Measurements from ENCODE around the gene UNC80. TPM values are rescaled to one million over a fixed set of nuclear protein-coding genes. Genes with fewer than 3 reads are reported as not detected.

Gene UNC80
- total and polyA plus RNA-seq, 2 donors (not counting 3 experiments of a cell fraction or from before 2014, with no cell fraction given): not detected

DNA sequence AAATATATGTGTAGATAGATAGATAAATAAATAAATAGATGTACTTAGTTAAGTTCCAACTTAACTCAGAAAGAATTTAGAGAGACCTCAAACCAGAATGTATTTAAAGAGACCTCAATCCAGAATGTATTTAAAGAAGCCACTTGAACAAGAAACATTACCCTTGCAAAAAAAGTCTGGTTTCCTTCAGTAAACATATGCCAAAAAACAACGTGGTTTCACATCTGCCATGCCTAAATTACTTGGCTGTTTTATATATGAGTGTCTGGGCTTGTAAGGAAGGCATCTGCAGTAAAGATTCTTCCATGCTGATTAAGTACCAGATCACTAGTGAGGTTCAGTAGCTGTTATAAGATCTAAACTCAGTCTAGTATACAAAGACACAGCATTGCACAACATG lies 201.7 kb downstream of the UNC80 start:
- no peak overlapping the region for H3K9ac ChIP-seq (replicated peaks; ENCODE audit: extremely low read depth, insufficient read depth, low read length)
- FAIRE-seq (no peak), DNase-seq (ENCODE audit: low read depth, low spot score) (no peak)
- dilution Hi-C loops (cut with MboI; ENCODE audit: extremely low pct_ligation_motif_present, low sequenced_read_pairs) (no loop called here), intact Hi-C loops (cut with micrococcal nuclease) (no loop called here)
- H3K9me1 ChIP-seq (replicated peaks; ENCODE audit: control insufficient read depth, extremely low read depth, insufficient read depth, low read length): no peaks in the 10 kb centered on the region
- H3K4me2 ChIP-seq (ENCODE audit: insufficient read depth, low read length): no peak overlapping the region
- H3K4me3 ChIP-seq (replicated peaks in 1 of 3; ENCODE audit: insufficient read depth in 1 of 3, low read depth in 1 of 3, low read length in 3 of 3): no peak overlapping the region
- H2AFZ ChIP-seq (ENCODE audit: low read depth, low read length): no peak overlapping the region
- CTCF ChIA-PET: interaction anchor here (1.4 to 10.4 kb wide), 3 partner anchors 10 to 225 kb away, joined by 3 to 169 read pairs (median 22); no protein-coding TSS in a partner anchor
- H3K36me3 ChIP-seq (ENCODE audit: control insufficient read depth in 2 of 2, extremely low read depth in 1 of 2, insufficient read depth in 2 of 2, low read length in 2 of 2): no peaks in the 10 kb centered on the region
- no peaks in the 10 kb centered on the region for H3K4me1 ChIP-seq (ENCODE audit: control insufficient read depth, extremely low read depth, insufficient read depth, low read length)
- no peak overlapping the region for H3K27ac ChIP-seq (ENCODE audit: insufficient read depth, low read depth, low read length)
- no peaks in the 10 kb centered on the region for H3K79me2 ChIP-seq (ENCODE audit: control insufficient read depth, insufficient read depth, low read length)
- no peak for TF ChIP-seq MYC (IDR thresholded peaks at IDR 0.05; ENCODE audit: low read depth, low read length)
- TF ChIP-seq, protein P1, sequence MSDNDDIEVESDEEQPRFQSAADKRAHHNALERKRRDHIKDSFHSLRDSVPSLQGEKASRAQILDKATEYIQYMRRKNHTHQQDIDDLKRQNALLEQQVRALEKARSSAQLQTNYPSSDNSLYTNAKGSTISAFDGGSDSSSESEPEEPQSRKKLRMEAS (IDR thresholded peaks at IDR 0.05; ENCODE audit: insufficient read depth, insufficient read length): no peak
- TF ChIP-seq EZH2 (IDR thresholded peaks at IDR 0.05; ENCODE audit: borderline replicate concordance, low read depth, low read length, severe bottlenecking): no peak
- no peak for TF ChIP-seq FOS (IDR thresholded peaks at IDR 0.05; ENCODE audit: borderline replicate concordance, insufficient read depth, low read length)
- TF ChIP-seq, protein P2, sequence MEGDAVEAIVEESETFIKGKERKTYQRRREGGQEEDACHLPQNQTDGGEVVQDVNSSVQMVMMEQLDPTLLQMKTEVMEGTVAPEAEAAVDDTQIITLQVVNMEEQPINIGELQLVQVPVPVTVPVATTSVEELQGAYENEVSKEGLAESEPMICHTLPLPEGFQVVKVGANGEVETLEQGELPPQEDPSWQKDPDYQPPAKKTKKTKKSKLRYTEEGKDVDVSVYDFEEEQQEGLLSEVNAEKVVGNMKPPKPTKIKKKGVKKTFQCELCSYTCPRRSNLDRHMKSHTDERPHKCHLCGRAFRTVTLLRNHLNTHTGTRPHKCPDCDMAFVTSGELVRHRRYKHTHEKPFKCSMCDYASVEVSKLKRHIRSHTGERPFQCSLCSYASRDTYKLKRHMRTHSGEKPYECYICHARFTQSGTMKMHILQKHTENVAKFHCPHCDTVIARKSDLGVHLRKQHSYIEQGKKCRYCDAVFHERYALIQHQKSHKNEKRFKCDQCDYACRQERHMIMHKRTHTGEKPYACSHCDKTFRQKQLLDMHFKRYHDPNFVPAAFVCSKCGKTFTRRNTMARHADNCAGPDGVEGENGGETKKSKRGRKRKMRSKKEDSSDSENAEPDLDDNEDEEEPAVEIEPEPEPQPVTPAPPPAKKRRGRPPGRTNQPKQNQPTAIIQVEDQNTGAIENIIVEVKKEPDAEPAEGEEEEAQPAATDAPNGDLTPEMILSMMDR (IDR thresholded peaks at IDR 0.05; ENCODE audit: extremely low read depth in 1 of 2, insufficient read depth in 1 of 2, low read depth in 1 of 2, low read length in 2 of 2): no peak
- TF ChIP-seq GATA2 (IDR thresholded peaks at IDR 0.05; ENCODE audit: insufficient read depth, insufficient read length, low read depth, low read length): no peak
- no peak for TF ChIP-seq JUN (IDR thresholded peaks at IDR 0.05; ENCODE audit: borderline replicate concordance, insufficient read depth, insufficient read length, low read depth)
- no peak for TF ChIP-seq POLR2A (IDR thresholded peaks at IDR 0.05; ENCODE audit: low read depth, low read length)
- TF ChIP-seq POLR2AphosphoS5 (IDR thresholded peaks at IDR 0.05; ENCODE audit: insufficient read depth, low read depth, low read length): no peak
- H4K20me1 ChIP-seq (replicated peaks; ENCODE audit: control insufficient read depth, extremely low read depth, insufficient read depth, low read length): no peaks in the 10 kb centered on the region
- H3K9me3 ChIP-seq (replicated peaks; ENCODE audit: control insufficient read depth, insufficient read depth, low read length): no peaks in the 10 kb centered on the region
- POLR2A ChIA-PET: no interaction called here
- no TSS peak for BruUV-seq (replicated peaks)
- H3K27me3 ChIP-seq (ENCODE audit: control insufficient read depth in 2 of 2, insufficient read depth in 2 of 2, low read length in 2 of 2): peaks cover 6 to 13% of the 10 kb centered on the region in 2 experiments

Data from endothelial cell of umbilical vein (primary cell).